ENCODE measurements around the gene FIGN. TPM values are rescaled to one million over a fixed set of nuclear protein-coding genes. Genes with fewer than 3 reads are reported as not detected.

FIGN gene
- total RNA-seq, 1 donor from 2014 or later = 41.1 TPM

DNA sequence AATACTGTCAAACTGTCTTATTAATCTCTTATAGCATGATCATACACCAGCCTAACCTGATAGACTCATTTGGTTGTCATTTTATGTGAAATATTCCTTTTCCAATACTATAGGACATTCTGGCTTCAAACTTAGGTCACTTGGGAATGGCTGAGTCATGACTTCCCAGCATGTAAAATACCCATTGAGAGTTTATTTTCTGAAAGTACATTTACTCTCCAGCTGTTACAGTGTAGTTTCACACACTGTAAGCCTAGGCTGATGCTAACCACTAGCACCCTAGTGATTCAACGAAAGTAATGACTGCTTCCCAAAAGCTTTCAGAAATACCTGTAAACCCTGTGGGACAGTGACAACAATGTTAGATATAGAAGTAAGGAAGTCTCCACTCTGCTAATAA, 93.8 kb downstream of the FIGN start:
- H3K27me3 ChIP-seq = no peaks in the 10 kb centered on the region
- no peaks in the 10 kb centered on the region for H4K20me1 ChIP-seq (ENCODE audit: low read depth)
- no peaks in the 10 kb centered on the region for H3K9me3 Mint-ChIP-seq
- H3K4me2 ChIP-seq = no peak overlapping the region
- DNase-seq (ENCODE audit: low spot score) = no peak
- no peak overlapping the region for H3K9ac ChIP-seq
- no peaks in the 10 kb centered on the region for H3K27me3 Mint-ChIP-seq (ENCODE audit: insufficient read depth, low read depth)
- H3K27ac ChIP-seq = no peak overlapping the region
- peaks cover 5% of the 10 kb centered on the region for H3K36me3 Mint-ChIP-seq
- H3K4me3 Mint-ChIP-seq = no peak overlapping the region
- no peak overlapping the region for H3K4me3 ChIP-seq
- H3K79me2 ChIP-seq (ENCODE audit: low read depth) = peaks cover 93% of the 10 kb centered on the region
- TF ChIP-seq EZH2phosphoT487 (IDR thresholded peaks at IDR 0.05) (no peak), EZH2 (IDR thresholded peaks at IDR 0.05) (no peak)
- TF ChIP-seq, protein P1, sequence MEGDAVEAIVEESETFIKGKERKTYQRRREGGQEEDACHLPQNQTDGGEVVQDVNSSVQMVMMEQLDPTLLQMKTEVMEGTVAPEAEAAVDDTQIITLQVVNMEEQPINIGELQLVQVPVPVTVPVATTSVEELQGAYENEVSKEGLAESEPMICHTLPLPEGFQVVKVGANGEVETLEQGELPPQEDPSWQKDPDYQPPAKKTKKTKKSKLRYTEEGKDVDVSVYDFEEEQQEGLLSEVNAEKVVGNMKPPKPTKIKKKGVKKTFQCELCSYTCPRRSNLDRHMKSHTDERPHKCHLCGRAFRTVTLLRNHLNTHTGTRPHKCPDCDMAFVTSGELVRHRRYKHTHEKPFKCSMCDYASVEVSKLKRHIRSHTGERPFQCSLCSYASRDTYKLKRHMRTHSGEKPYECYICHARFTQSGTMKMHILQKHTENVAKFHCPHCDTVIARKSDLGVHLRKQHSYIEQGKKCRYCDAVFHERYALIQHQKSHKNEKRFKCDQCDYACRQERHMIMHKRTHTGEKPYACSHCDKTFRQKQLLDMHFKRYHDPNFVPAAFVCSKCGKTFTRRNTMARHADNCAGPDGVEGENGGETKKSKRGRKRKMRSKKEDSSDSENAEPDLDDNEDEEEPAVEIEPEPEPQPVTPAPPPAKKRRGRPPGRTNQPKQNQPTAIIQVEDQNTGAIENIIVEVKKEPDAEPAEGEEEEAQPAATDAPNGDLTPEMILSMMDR (IDR thresholded peaks at IDR 0.05) = no peak
- peaks cover 32% of the 10 kb centered on the region for H3F3A ChIP-seq (ENCODE audit: low read depth)
- no peaks in the 10 kb centered on the region for H3K36me3 ChIP-seq
- H2AFZ ChIP-seq (replicated peaks) = no peak overlapping the region
- peaks cover 51% of the 10 kb centered on the region for H3K4me1 Mint-ChIP-seq
- H3K9me3 ChIP-seq (ENCODE audit: low read depth) = no peaks in the 10 kb centered on the region
- peaks cover 79% of the 10 kb centered on the region for H3K4me1 ChIP-seq
- H3K27ac Mint-ChIP-seq = no peak overlapping the region

DNA sequence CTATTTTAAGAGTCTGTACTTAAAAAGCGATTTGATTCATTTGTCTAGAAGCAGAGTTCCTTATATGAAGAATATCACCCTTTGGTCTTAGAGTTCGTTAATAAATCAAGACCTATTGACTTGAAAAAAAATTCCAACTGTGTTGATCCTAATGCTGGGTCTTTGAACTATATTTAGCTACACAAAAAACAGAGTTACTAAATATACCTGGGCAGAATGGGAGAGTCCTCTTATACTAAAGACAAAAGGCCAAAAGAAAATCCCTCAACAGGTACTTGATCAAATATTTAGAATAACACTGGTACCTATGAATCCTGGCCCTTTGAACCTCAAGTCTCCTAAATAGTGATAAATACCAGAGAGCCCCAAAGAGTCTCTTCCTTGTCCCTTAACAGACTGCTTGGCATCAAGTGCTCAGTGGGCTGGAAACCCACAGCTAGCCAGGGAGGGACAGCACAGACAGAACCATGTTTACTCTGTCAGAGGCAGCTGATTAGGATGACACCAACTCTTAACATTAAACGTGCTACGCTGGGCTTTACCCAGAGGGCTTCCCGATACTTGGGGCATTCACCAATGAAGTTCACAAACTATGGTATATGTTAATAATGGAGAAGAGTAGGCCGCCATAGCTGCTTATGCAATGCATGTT, 95.1 kb downstream of the FIGN start:
- H3K27ac ChIP-seq = peak overlapping the region; percentile 1

DNA sequence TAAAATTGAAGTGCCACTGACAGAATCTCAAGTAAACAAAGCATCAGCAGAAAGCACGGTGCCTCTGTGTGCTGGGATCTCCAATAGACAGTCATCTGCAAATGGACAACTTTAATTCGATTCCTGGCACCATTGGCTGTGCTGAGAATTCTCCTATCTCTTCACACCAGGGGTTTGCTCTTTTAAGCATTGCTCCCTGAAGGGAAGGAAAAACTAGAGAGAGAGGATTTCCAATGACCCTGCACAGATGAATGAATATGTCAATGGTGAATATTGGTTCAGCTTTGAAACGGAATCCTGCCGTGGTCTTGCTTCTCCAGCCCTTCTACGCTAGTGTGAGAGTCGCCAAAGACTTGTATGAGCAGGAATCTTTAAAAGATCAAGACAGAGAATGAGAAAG, 97.9 kb downstream of the FIGN start:
- no peaks in the 10 kb centered on the region for H3K36me3 ChIP-seq
- H3K4me1 Mint-ChIP-seq = peaks cover 52% of the 10 kb centered on the region
- peak; percentile 53 for DNase-seq (ENCODE audit: low spot score)
- H2AFZ ChIP-seq (replicated peaks) = no peak overlapping the region
- H3K27ac Mint-ChIP-seq = peak overlapping the region; percentile 96
- H3K27ac ChIP-seq = peak overlapping the region; percentile 91
- H3K9ac ChIP-seq = no peak overlapping the region
- peaks cover 12% of the 10 kb centered on the region for H3K36me3 Mint-ChIP-seq
- peak overlapping the region; percentile 73 for H3K4me2 ChIP-seq
- peak overlapping the region; percentile 79 for H3K4me3 Mint-ChIP-seq
- H3K27me3 ChIP-seq = no peaks in the 10 kb centered on the region
- peaks cover 25% of the 10 kb centered on the region for H3F3A ChIP-seq (ENCODE audit: low read depth)
- no peaks in the 10 kb centered on the region for H3K9me3 Mint-ChIP-seq
- H3K9me3 ChIP-seq (ENCODE audit: low read depth) = no peaks in the 10 kb centered on the region
- no peaks in the 10 kb centered on the region for H3K27me3 Mint-ChIP-seq (ENCODE audit: insufficient read depth, low read depth)
- H4K20me1 ChIP-seq (ENCODE audit: low read depth) = no peaks in the 10 kb centered on the region
- TF ChIP-seq EZH2phosphoT487 (IDR thresholded peaks at IDR 0.05) (no peak), EZH2 (IDR thresholded peaks at IDR 0.05) (no peak)
- TF ChIP-seq, protein P1 (IDR thresholded peaks at IDR 0.05) = no peak
- H3K79me2 ChIP-seq (ENCODE audit: low read depth) = peaks cover 89% of the 10 kb centered on the region
- H3K4me1 ChIP-seq = peaks cover 56% of the 10 kb centered on the region
- peak overlapping the region; percentile 12 for H3K4me3 ChIP-seq

More for the DNA sequence above, 95.1 kb downstream of the FIGN start:
- Histone ChIP-seq H3K4me1 (peaks cover 74% of the 10 kb centered on the region), H3K4me3 (no peak overlapping the region), H3K79me2 (ENCODE audit: low read depth) (peaks cover 93% of the 10 kb centered on the region), H3K9me3 (ENCODE audit: low read depth) (no peaks in the 10 kb centered on the region), H4K20me1 (ENCODE audit: low read depth) (no peaks in the 10 kb centered on the region), H3K27me3 (no peaks in the 10 kb centered on the region), H2AFZ (replicated peaks) (no peak overlapping the region), H3K9ac (no peak overlapping the region), H3F3A (ENCODE audit: low read depth) (peaks cover 30% of the 10 kb centered on the region), H3K36me3 (no peaks in the 10 kb centered on the region), H3K4me2 (no peak overlapping the region)
- peak; percentile 30 for DNase-seq (ENCODE audit: low spot score)
- peaks cover 8% of the 10 kb centered on the region for H3K36me3 Mint-ChIP-seq
- no peak overlapping the region for H3K4me3 Mint-ChIP-seq
- H3K27ac Mint-ChIP-seq = no peak overlapping the region
- H3K9me3 Mint-ChIP-seq = no peaks in the 10 kb centered on the region
- TF ChIP-seq EZH2 (IDR thresholded peaks at IDR 0.05) (no peak), EZH2phosphoT487 (IDR thresholded peaks at IDR 0.05) (no peak)
- TF ChIP-seq, protein P1 (IDR thresholded peaks at IDR 0.05) = no peak
- H3K4me1 Mint-ChIP-seq = peaks cover 49% of the 10 kb centered on the region
- no peaks in the 10 kb centered on the region for H3K27me3 Mint-ChIP-seq (ENCODE audit: insufficient read depth, low read depth)

Data from neural progenitor cell (in vitro differentiated cells).